Measurements from ENCODE around the gene PRDM16.

- TF ChIP-seq, protein P1, sequence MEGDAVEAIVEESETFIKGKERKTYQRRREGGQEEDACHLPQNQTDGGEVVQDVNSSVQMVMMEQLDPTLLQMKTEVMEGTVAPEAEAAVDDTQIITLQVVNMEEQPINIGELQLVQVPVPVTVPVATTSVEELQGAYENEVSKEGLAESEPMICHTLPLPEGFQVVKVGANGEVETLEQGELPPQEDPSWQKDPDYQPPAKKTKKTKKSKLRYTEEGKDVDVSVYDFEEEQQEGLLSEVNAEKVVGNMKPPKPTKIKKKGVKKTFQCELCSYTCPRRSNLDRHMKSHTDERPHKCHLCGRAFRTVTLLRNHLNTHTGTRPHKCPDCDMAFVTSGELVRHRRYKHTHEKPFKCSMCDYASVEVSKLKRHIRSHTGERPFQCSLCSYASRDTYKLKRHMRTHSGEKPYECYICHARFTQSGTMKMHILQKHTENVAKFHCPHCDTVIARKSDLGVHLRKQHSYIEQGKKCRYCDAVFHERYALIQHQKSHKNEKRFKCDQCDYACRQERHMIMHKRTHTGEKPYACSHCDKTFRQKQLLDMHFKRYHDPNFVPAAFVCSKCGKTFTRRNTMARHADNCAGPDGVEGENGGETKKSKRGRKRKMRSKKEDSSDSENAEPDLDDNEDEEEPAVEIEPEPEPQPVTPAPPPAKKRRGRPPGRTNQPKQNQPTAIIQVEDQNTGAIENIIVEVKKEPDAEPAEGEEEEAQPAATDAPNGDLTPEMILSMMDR (IDR thresholded peaks at IDR 0.05) = no peak
- TF ChIP-seq EZH2 (IDR thresholded peaks at IDR 0.05; ENCODE audit: borderline replicate concordance, insufficient read depth, low read depth, low read length, poor library complexity, severe bottlenecking) = no peak
Measured at GRCh38 chr1:3456964-3457909, 388.2 kb downstream of the PRDM16 start.
